H9 (cell line): ENCODE data around the gene DLG5. TPM values are rescaled to one million over a fixed set of nuclear protein-coding genes. Genes with fewer than 3 reads are reported as not detected.
A peak's percentile ranks its signal among the peaks of the same experiment; 100 is the strongest.

Source experiments
- DNase-seq: peaks from one replicate; pipeline ENCODE4 v3.0.0-alpha.2; 2017
- H2AFZ ChIP-seq: one replicate; pipeline ENCODE4 v1.6.1; 2013; ENCODE audit warnings: mild to moderate bottlenecking, low read length, control low read depth, moderate library complexity
- H2AK5ac ChIP-seq: 2 replicates; pipeline ENCODE4 v1.6.1; 2013; ENCODE audit warnings: low read length, control low read depth, mixed read lengths; ENCODE audit not compliant: insufficient read length
- H2BK120ac ChIP-seq: one replicate; pipeline ENCODE4 v1.6.1; 2013; ENCODE audit warnings: low read depth, mild to moderate bottlenecking, low read length, control low read depth, inconsistent platforms; ENCODE audit not compliant: poor library complexity, severe bottlenecking
- H2BK12ac ChIP-seq: 2 replicates; pipeline ENCODE4 v1.6.1; 2013; ENCODE audit warnings: low read length, control low read depth, mixed read lengths, low read depth; ENCODE audit not compliant: insufficient read length
- H2BK15ac ChIP-seq: 2 replicates; pipeline ENCODE4 v1.6.1; 2013; ENCODE audit warnings: low read depth, low read length, control low read depth
- H2BK20ac ChIP-seq: one replicate; pipeline ENCODE4 v1.6.1; 2013; ENCODE audit warnings: low read depth, mild to moderate bottlenecking, low read length, control low read depth, inconsistent platforms; ENCODE audit not compliant: poor library complexity, severe bottlenecking
- H2BK5ac ChIP-seq: 2 replicates; pipeline ENCODE4 v1.6.1; 2013; ENCODE audit warnings: low read length, control low read depth, mixed read lengths; ENCODE audit not compliant: insufficient read length
- H3K14ac ChIP-seq: 2 replicates; pipeline ENCODE4 v1.6.1; 2013; ENCODE audit warnings: low read length, control low read depth; ENCODE audit not compliant: insufficient read depth
- H3K18ac ChIP-seq: 2 replicates; pipeline ENCODE4 v1.6.1; 2013; ENCODE audit warnings: low read depth, mild to moderate bottlenecking, mixed read lengths, low read length, control low read depth; ENCODE audit not compliant: insufficient read length
- H3K23ac ChIP-seq: 2 replicates; pipeline ENCODE4 v1.6.1; 2013; ENCODE audit warnings: low read length, control low read depth, mixed read lengths, low read depth; ENCODE audit not compliant: insufficient read length
- H3K23me2 ChIP-seq: 2 replicates; pipeline ENCODE4 v1.6.1; 2013; ENCODE audit warnings: low read depth, mild to moderate bottlenecking, mixed read lengths, low read length, control low read depth; ENCODE audit not compliant: insufficient read length, poor library complexity, severe bottlenecking
- H3K27ac ChIP-seq: 2 replicates; pipeline ENCODE4 v1.5.1; 2013; ENCODE audit warnings: low read length, control low read depth, mixed read lengths, low read depth; ENCODE audit not compliant: insufficient read length
- H3K27me3 ChIP-seq: 2 replicates; pipeline ENCODE4 v1.6.1; 2013; ENCODE audit warnings: low read length, control low read depth, inconsistent platforms; ENCODE audit not compliant: insufficient read depth
- H3K4ac ChIP-seq: 2 replicates; pipeline ENCODE4 v1.6.1; 2013; ENCODE audit warnings: low read depth, mild to moderate bottlenecking, control low read depth, inconsistent platforms, low read length, moderate library complexity
- H3K4me1 ChIP-seq: 2 replicates; pipeline ENCODE4 v1.6.1; 2013; ENCODE audit warnings: low read length, control low read depth, inconsistent platforms; ENCODE audit not compliant: insufficient read depth
- H3K4me2 ChIP-seq: 2 replicates; pipeline ENCODE4 v1.6.1; 2013; ENCODE audit warnings: low read length, control low read depth, mixed read lengths; ENCODE audit not compliant: insufficient read length, insufficient read depth
- H3K56ac ChIP-seq: 2 replicates; pipeline ENCODE4 v1.6.1; 2013; ENCODE audit warnings: low read depth, mild to moderate bottlenecking, mixed read lengths, low read length, control low read depth; ENCODE audit not compliant: insufficient read length
- H3K79me1 ChIP-seq: 2 replicates; pipeline ENCODE4 v1.6.1; 2013; ENCODE audit warnings: low read depth, mild to moderate bottlenecking, moderate library complexity, low read length, control low read depth, inconsistent platforms; ENCODE audit not compliant: insufficient read depth, poor library complexity, severe bottlenecking
- H3K79me2 ChIP-seq: 2 replicates; pipeline ENCODE4 v1.6.1; 2013; ENCODE audit warnings: low read length, control low read depth, inconsistent platforms; ENCODE audit not compliant: insufficient read depth
- H3K9ac ChIP-seq: 2 replicates; pipeline ENCODE4 v1.6.1; 2013; ENCODE audit warnings: low read length, control low read depth, mixed read lengths; ENCODE audit not compliant: insufficient read length; ENCODE audit errors: extremely low read depth
- H3K9me3 ChIP-seq: one replicate; pipeline ENCODE4 v1.6.1; 2013; ENCODE audit warnings: low read depth, low read length, inconsistent platforms; ENCODE audit not compliant: control insufficient read depth
- H3T11ph ChIP-seq: one replicate; pipeline ENCODE4 v1.6.1; 2013; ENCODE audit warnings: mild to moderate bottlenecking, low read length, control low read depth, inconsistent platforms
- H4K20me1 ChIP-seq: one replicate; pipeline ENCODE4 v1.6.1; 2013; ENCODE audit not compliant: control insufficient read depth, insufficient read length, insufficient read depth
- H4K5ac ChIP-seq: 2 replicates; pipeline ENCODE4 v1.6.1; 2013; ENCODE audit warnings: low read depth, mild to moderate bottlenecking, mixed read lengths, low read length, control low read depth; ENCODE audit not compliant: insufficient read length
- H4K8ac ChIP-seq: replicated peaks from 2 replicates; pipeline ENCODE4 v1.6.1; 2013; ENCODE audit warnings: low read length, control low read depth, mixed read lengths, low read depth; ENCODE audit not compliant: insufficient read length
- H4K91ac ChIP-seq: 2 replicates; pipeline ENCODE4 v1.6.1; 2013; ENCODE audit warnings: low read depth, mild to moderate bottlenecking, moderate library complexity, mixed read lengths, low read length, control low read depth; ENCODE audit not compliant: insufficient read length
- H3K27ac Mint-ChIP-seq, 3 experiments: 2 replicates in 2 of 3; 3 replicates in 1 of 3; pipeline ENCODE4 v1.8.0; 2020 to 2021; ENCODE audit warnings: mixed read lengths in 3 of 3, mild to moderate bottlenecking in 1 of 3, moderate library complexity in 1 of 3
- H3K27me3 Mint-ChIP-seq: 2 replicates; pipeline ENCODE4 v1.8.0; 2021; ENCODE audit warnings: low read depth, mild to moderate bottlenecking, moderate library complexity, mixed read lengths
- H3K36me3 Mint-ChIP-seq, 3 experiments: 2 replicates in 2 of 3; 3 replicates in 1 of 3; pipeline ENCODE4 v1.8.0; 2020 to 2021; ENCODE audit warnings: low read depth in 3 of 3, mixed read lengths in 3 of 3; ENCODE audit not compliant: insufficient read depth in 1 of 3
- H3K4me1 Mint-ChIP-seq, 2 experiments: 2 replicates each; pipeline ENCODE4 v1.8.0; 2020; ENCODE audit warnings: mixed read lengths in 2 of 2
- H3K4me3 Mint-ChIP-seq, 2 experiments: 2 replicates in 1 of 2; 3 replicates in 1 of 2; pipeline ENCODE4 v1.8.0; 2020 to 2021; ENCODE audit warnings: mild to moderate bottlenecking in 2 of 2, mixed read lengths in 2 of 2, moderate library complexity in 1 of 2
- H3K9me3 Mint-ChIP-seq, 2 experiments: 2 replicates in 1 of 2; 3 replicates in 1 of 2; pipeline ENCODE4 v1.8.0; 2020; ENCODE audit warnings: mild to moderate bottlenecking in 2 of 2, mixed read lengths in 2 of 2, moderate library complexity in 1 of 2
- WGBS: extraction: QIAGEN DNeasy Blood & Tissue Kit; methylation state at CpG from one replicate; pipeline ENCODE4 v1.1.7; 2013; ENCODE audit warnings: missing lambda C conversion rate, low lambda C conversion rate, mixed read lengths; ENCODE audit not compliant: insufficient read length; ENCODE audit errors: extremely low coverage; 5-methylcytosine and 5-hydroxymethylcytosine counted together
- total RNA-seq: library from RNA; stranded (reverse); gene quantifications from 2 replicates; pipeline ENCODE4 v1.2.1, GENCODE V29; 2021
- TF ChIP-seq, protein P1 (sequence below): fragments of 200-600 bp; sonication (generic); conservative IDR thresholded peaks from 3 replicates; pipeline ENCODE4 v1.8.0; 2021; ENCODE audit warnings: antibody characterized with exemption, mild to moderate bottlenecking

DLG5 gene
- total RNA-seq, 1 experiment from 2014 or later: 67.4 TPM

DNA sequence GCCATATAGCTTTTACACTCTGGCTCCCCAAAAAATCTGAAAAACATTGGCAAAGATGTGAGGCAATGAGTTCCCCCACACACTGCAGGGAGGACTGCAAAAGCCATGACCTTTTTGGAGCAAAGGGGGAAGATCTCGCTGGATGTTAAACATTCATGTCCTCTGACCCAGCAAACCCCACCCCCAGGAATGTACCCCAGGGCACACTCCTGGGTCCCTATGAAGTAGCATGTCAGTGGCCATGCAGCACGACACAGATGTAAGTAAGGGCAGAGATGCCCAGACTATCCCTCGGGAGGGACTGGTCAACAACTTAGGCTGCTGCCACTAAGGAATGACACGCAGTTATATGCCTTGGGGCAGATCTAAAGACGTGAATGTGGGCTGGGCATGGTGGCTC is 100.6 kb downstream of the DLG5 start:
- H3K18ac ChIP-seq: no peak overlapping the region
- no peak for DNase-seq
- H2BK15ac ChIP-seq: no peak overlapping the region
- H3K4me2 ChIP-seq: no peak overlapping the region
- Mint-ChIP-seq H3K9me3 (no peaks in the 10 kb centered on the region), H3K27ac (peak overlapping the region; percentile 40 to 90 (median 88); a peak in 5 of 7 replicates), H3K4me1 (peaks cover 0 to 4% of the 10 kb centered on the region in 2 experiments; a peak in 2 of 4 replicates), H3K36me3 (peaks cover 35 to 75% (median 70%) of the 10 kb centered on the region in 3 experiments; a peak in 6 of 7 replicates), H3K4me3 (no peak overlapping the region), H3K27me3 (no peaks in the 10 kb centered on the region)
- no peak overlapping the region for H4K91ac ChIP-seq
- no peak overlapping the region for H3K56ac ChIP-seq
- no peak overlapping the region for H2BK12ac ChIP-seq
- H3K14ac ChIP-seq: no peak overlapping the region
- no peaks in the 10 kb centered on the region for H3K4me1 ChIP-seq
- no peak overlapping the region for H4K5ac ChIP-seq
- no peak overlapping the region for H3T11ph ChIP-seq
- TF ChIP-seq, protein P1, sequence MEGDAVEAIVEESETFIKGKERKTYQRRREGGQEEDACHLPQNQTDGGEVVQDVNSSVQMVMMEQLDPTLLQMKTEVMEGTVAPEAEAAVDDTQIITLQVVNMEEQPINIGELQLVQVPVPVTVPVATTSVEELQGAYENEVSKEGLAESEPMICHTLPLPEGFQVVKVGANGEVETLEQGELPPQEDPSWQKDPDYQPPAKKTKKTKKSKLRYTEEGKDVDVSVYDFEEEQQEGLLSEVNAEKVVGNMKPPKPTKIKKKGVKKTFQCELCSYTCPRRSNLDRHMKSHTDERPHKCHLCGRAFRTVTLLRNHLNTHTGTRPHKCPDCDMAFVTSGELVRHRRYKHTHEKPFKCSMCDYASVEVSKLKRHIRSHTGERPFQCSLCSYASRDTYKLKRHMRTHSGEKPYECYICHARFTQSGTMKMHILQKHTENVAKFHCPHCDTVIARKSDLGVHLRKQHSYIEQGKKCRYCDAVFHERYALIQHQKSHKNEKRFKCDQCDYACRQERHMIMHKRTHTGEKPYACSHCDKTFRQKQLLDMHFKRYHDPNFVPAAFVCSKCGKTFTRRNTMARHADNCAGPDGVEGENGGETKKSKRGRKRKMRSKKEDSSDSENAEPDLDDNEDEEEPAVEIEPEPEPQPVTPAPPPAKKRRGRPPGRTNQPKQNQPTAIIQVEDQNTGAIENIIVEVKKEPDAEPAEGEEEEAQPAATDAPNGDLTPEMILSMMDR: no peak
- H3K79me1 ChIP-seq: no peaks in the 10 kb centered on the region
- H3K9ac ChIP-seq: no peak overlapping the region
- no peak overlapping the region for H2BK120ac ChIP-seq
- H2BK20ac ChIP-seq: no peak overlapping the region
- H3K23me2 ChIP-seq: no peaks in the 10 kb centered on the region
- no peaks in the 10 kb centered on the region for H3K79me2 ChIP-seq
- H4K20me1 ChIP-seq: no peaks in the 10 kb centered on the region
- no peak overlapping the region for H2AK5ac ChIP-seq
- H3K4ac ChIP-seq: no peak overlapping the region
- no peak overlapping the region for H2AFZ ChIP-seq
- H4K8ac ChIP-seq: no peak overlapping the region
- H3K27ac ChIP-seq: no peak overlapping the region
- WGBS: no CpG with 5 or more reads among the region's 5 CpGs
- no peak overlapping the region for H3K23ac ChIP-seq
- no peaks in the 10 kb centered on the region for H3K9me3 ChIP-seq
- no peaks in the 10 kb centered on the region for H3K27me3 ChIP-seq
- H2BK5ac ChIP-seq: no peak overlapping the region
